Endodermal cell (in vitro differentiated cells): Measurements from ENCODE around the gene GARS1. TPM values are rescaled to one million over a fixed set of nuclear protein-coding genes. Genes with fewer than 3 reads are reported as not detected.

ENCODE experiments used
- DNase-seq: peaks from one replicate; pipeline ENCODE4 v3.0.0-alpha.2; 2017
- H3K27ac ChIP-seq: 2 replicates; pipeline ENCODE4 v1.5.1; 2013; ENCODE audit warnings: mild to moderate bottlenecking, low read depth, low read length, moderate library complexity
- H3K27me3 ChIP-seq: 2 replicates; pipeline ENCODE4 v1.6.1; 2013; ENCODE audit warnings: mild to moderate bottlenecking, low read length, moderate library complexity; ENCODE audit not compliant: insufficient read depth, control insufficient read depth, poor library complexity, severe bottlenecking
- H3K36me3 ChIP-seq: 2 replicates; pipeline ENCODE4 v1.7.0; 2013; ENCODE audit warnings: mild to moderate bottlenecking, low read length, moderate library complexity; ENCODE audit not compliant: control insufficient read depth, insufficient read depth
- H3K4me1 ChIP-seq: one replicate; pipeline ENCODE4 v1.7.0; 2013; ENCODE audit warnings: low read length; ENCODE audit not compliant: control insufficient read depth, insufficient read depth
- H3K4me3 ChIP-seq: 2 replicates; pipeline ENCODE4 v1.5.1; 2013; ENCODE audit warnings: mild to moderate bottlenecking, low read length, moderate library complexity
- H3K9ac ChIP-seq: 2 replicates; pipeline ENCODE4 v1.6.1; 2013; ENCODE audit warnings: mild to moderate bottlenecking, low read length, moderate library complexity; ENCODE audit not compliant: poor library complexity, severe bottlenecking; ENCODE audit errors: extremely low read depth
- H3K9me3 ChIP-seq: 2 replicates; pipeline ENCODE4 v1.6.1; 2013; ENCODE audit warnings: mild to moderate bottlenecking, low read length, moderate library complexity; ENCODE audit not compliant: control insufficient read depth
- H3K27ac Mint-ChIP-seq: 2 replicates; pipeline ENCODE4 v1.8.0; 2020; ENCODE audit warnings: mixed read lengths
- H3K27me3 Mint-ChIP-seq: 2 replicates; pipeline ENCODE4 v1.8.0; 2021; ENCODE audit warnings: mild to moderate bottlenecking, mixed read lengths; ENCODE audit not compliant: insufficient read depth
- H3K36me3 Mint-ChIP-seq: 2 replicates; pipeline ENCODE4 v1.8.0; 2020; ENCODE audit warnings: low read depth, mixed read lengths
- H3K4me1 Mint-ChIP-seq: 2 replicates; pipeline ENCODE4 v1.8.0; 2020; ENCODE audit warnings: mixed read lengths
- H3K4me3 Mint-ChIP-seq: 2 replicates; pipeline ENCODE4 v1.8.0; 2020; ENCODE audit warnings: mild to moderate bottlenecking, moderate library complexity, mixed read lengths
- H3K9me3 Mint-ChIP-seq: 2 replicates; pipeline ENCODE4 v1.8.0; 2020; ENCODE audit warnings: mild to moderate bottlenecking, mixed read lengths
- WGBS, 2 experiments: methylation state at CpG; one replicate each; pipeline versions ENCODE4 v1.1.5 to v1.1.7; 2013; ENCODE audit warnings: missing lambda C conversion rate in 2 of 2, mixed read lengths in 1 of 2; ENCODE audit not compliant: insufficient coverage in 1 of 2, insufficient read length in 1 of 2; 5-methylcytosine and 5-hydroxymethylcytosine counted together
- total RNA-seq, 2 donors: library from RNA; stranded (reverse); fragmentation: NEBNext Ultra II Directional in 1 of 2; extraction: Animal tissue kit (Norgen Biotek cat#: 25700) in 1 of 2; gene quantifications; 2 replicates in 1 of 2; 3 replicates in 1 of 2; pipeline ENCODE4 v1.2.1, GENCODE V29; 2021
- TF ChIP-seq, protein P1 (sequence below): fragments of 200-600 bp; sonication (generic); conservative IDR thresholded peaks from 2 replicates; pipeline ENCODE4 v1.5.0; 2021; ENCODE audit warnings: antibody characterized with exemption, mild to moderate bottlenecking

The GARS1 gene
- total RNA-seq, 2 donors from 2014 or later: 113 to 121 TPM

DNA sequence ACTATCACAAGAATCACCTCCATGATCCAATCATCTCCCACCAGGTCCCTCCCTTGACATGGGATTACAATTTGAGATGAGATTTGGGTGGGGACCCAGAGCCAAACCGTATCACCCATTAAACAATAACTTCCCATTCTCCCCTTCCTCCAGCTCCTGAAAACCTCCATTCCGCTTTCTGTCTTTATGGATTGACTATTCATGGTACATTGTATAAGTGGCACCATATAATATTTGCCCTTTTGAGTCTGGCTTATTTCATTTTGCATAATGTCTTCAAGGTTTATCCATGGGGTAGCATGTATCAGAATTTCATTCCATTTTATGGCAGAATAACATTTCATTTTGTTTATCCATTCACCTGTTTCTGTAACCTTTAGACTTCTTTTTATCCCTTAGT is 39.2 kb upstream of the GARS1 start:
- no peak for DNase-seq
- Mint-ChIP-seq H3K4me1 (no peaks in the 10 kb centered on the region), H3K27me3 (peaks cover 16% of the 10 kb centered on the region)

DNA sequence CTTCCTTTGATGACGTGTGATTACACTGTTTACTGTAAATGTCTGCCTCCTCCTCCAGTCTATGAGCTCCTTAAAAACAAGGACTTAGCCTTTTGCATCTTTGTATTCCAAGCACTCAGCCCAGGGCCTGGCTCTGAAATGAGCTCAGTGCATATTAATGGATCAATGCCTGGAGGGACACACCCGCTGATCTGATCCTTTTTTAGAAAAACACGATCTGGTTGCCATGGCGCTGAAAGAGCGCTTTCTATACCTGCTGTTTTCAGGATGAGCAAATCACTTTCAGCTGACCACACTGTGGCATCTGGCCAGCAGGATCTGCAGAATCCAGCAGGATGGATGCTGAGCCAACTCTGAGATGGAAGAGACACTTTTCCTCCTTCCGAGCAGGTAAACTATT is 37.8 kb upstream of the GARS1 start:
- peaks cover 1% of the 10 kb centered on the region for H3K36me3 Mint-ChIP-seq
- 61 to 71% methylated on average over 6 of the region's 6 CpGs for WGBS, 2 experiments
- Histone ChIP-seq H3K9me3 (no peaks in the 10 kb centered on the region), H3K27me3 (peaks cover 95% of the 10 kb centered on the region), H3K36me3 (no peaks in the 10 kb centered on the region), H3K4me1 (no peaks in the 10 kb centered on the region), H3K9ac (no peak overlapping the region), H3K27ac (peak overlapping the region; percentile 84), H3K4me3 (no peak overlapping the region)
- H3K9me3 Mint-ChIP-seq: peaks cover 2% of the 10 kb centered on the region
- no peak overlapping the region for H3K4me3 Mint-ChIP-seq
- peaks cover 14% of the 10 kb centered on the region for H3K27me3 Mint-ChIP-seq
- TF ChIP-seq, protein P1, sequence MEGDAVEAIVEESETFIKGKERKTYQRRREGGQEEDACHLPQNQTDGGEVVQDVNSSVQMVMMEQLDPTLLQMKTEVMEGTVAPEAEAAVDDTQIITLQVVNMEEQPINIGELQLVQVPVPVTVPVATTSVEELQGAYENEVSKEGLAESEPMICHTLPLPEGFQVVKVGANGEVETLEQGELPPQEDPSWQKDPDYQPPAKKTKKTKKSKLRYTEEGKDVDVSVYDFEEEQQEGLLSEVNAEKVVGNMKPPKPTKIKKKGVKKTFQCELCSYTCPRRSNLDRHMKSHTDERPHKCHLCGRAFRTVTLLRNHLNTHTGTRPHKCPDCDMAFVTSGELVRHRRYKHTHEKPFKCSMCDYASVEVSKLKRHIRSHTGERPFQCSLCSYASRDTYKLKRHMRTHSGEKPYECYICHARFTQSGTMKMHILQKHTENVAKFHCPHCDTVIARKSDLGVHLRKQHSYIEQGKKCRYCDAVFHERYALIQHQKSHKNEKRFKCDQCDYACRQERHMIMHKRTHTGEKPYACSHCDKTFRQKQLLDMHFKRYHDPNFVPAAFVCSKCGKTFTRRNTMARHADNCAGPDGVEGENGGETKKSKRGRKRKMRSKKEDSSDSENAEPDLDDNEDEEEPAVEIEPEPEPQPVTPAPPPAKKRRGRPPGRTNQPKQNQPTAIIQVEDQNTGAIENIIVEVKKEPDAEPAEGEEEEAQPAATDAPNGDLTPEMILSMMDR: no peak
- DNase-seq: peak; percentile 62
- no peak overlapping the region for H3K27ac Mint-ChIP-seq
- no peaks in the 10 kb centered on the region for H3K4me1 Mint-ChIP-seq

More for the DNA sequence above, 39.2 kb upstream of the GARS1 start:
- Mint-ChIP-seq H3K9me3 (peaks cover 3% of the 10 kb centered on the region), H3K27ac (no peak overlapping the region), H3K4me3 (no peak overlapping the region), H3K36me3 (peaks cover 1% of the 10 kb centered on the region)
- no peaks in the 10 kb centered on the region for H3K4me1 ChIP-seq
- TF ChIP-seq, protein P1: no peak
- H3K9ac ChIP-seq: no peak overlapping the region
- H3K9me3 ChIP-seq: no peaks in the 10 kb centered on the region
- H3K4me3 ChIP-seq: no peak overlapping the region
- H3K27me3 ChIP-seq: peaks cover 98% of the 10 kb centered on the region
- no peak overlapping the region for H3K27ac ChIP-seq
- H3K36me3 ChIP-seq: no peaks in the 10 kb centered on the region
- 96% methylated on average over 2 of the region's 2 CpGs; no CpG with 5 or more reads in 1 of the 2 experiments for WGBS, 2 experiments

DNA sequence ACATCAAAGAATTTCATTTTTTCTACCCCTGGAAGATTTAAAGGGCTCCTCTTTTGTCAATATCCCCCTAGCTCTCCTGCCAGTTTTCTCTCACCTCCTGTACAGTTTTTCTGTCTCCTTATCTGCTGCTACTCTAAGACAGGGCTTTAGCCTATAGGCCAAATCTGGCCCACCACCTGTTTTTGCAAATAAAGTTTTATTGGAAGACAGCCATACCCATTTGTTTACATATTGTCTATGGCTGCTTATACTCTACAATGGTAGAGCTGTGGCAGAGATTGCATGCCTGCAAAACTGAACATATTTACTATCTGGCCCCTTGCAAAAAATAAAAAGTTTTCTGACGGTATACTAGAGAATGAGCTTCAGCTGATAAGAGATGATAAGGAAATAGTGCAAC is 37.4 kb upstream of the GARS1 start:
- WGBS, 2 experiments: 82 to 88% methylated on average over 1 of the region's 1 CpG
- no peak for DNase-seq
- no peaks in the 10 kb centered on the region for H3K4me1 ChIP-seq
- no peaks in the 10 kb centered on the region for H3K36me3 ChIP-seq
- H3K9me3 Mint-ChIP-seq: no peaks in the 10 kb centered on the region
- TF ChIP-seq, protein P1: no peak
- peaks cover 96% of the 10 kb centered on the region for H3K27me3 ChIP-seq
- H3K9ac ChIP-seq: no peak overlapping the region
- no peaks in the 10 kb centered on the region for H3K4me1 Mint-ChIP-seq
- H3K9me3 ChIP-seq: no peaks in the 10 kb centered on the region
- no peak overlapping the region for H3K4me3 ChIP-seq
- peaks cover 1% of the 10 kb centered on the region for H3K36me3 Mint-ChIP-seq
- H3K27ac Mint-ChIP-seq: no peak overlapping the region
- H3K27ac ChIP-seq: peak overlapping the region; percentile 84
- peaks cover 16% of the 10 kb centered on the region for H3K27me3 Mint-ChIP-seq
- H3K4me3 Mint-ChIP-seq: no peak overlapping the region
